DND-41 (cell line): ENCODE measurements around the gene TINAG.

Source experiments
- EZH2 ChIP-seq: IDR thresholded peaks from 3 replicates; pipeline ENCODE4 v1.6.1; 2012; ENCODE audit warnings: borderline replicate concordance, low read depth, mild to moderate bottlenecking, moderate library complexity, low read length, inconsistent platforms; ENCODE audit not compliant: severe bottlenecking
- TF ChIP-seq, protein P1 (sequence below): IDR thresholded peaks from 2 replicates; pipeline ENCODE4 v1.5.1; 2012; ENCODE audit warnings: borderline replicate concordance, low read length, moderate library complexity, mild to moderate bottlenecking; ENCODE audit not compliant: poor library complexity, severe bottlenecking; ENCODE audit errors: extremely low read depth

DNA sequence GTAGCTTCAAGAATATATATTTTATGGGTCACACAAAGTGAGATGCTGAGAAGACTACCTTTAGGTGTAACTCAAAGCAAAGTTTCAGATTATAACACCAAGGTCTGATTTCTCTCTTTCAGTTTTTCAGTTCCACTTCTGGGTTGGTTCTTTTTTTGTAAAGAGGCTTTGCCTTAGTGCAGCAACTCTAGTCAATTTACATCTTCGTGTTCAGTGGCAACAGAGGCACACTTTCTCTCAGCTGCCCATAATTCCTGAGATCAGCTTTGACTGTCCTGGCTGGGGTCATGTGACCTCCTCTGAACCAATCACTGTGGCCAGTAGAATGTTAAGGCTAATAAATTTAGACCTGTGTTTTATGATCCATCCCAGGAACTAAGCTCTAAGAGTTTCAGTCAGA lies 120.2 kb downstream of the TINAG start:
- TF ChIP-seq, protein P1, sequence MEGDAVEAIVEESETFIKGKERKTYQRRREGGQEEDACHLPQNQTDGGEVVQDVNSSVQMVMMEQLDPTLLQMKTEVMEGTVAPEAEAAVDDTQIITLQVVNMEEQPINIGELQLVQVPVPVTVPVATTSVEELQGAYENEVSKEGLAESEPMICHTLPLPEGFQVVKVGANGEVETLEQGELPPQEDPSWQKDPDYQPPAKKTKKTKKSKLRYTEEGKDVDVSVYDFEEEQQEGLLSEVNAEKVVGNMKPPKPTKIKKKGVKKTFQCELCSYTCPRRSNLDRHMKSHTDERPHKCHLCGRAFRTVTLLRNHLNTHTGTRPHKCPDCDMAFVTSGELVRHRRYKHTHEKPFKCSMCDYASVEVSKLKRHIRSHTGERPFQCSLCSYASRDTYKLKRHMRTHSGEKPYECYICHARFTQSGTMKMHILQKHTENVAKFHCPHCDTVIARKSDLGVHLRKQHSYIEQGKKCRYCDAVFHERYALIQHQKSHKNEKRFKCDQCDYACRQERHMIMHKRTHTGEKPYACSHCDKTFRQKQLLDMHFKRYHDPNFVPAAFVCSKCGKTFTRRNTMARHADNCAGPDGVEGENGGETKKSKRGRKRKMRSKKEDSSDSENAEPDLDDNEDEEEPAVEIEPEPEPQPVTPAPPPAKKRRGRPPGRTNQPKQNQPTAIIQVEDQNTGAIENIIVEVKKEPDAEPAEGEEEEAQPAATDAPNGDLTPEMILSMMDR, result no peak
- no peak for TF ChIP-seq EZH2
